Ovary (tissue), 9 donors: ENCODE results near the gene COL23A1. TPM values are rescaled to one million over a fixed set of nuclear protein-coding genes. Genes with fewer than 3 reads are reported as not detected.

Experiments used
- DNase-seq, 5 donors: peaks; one replicate each; pipeline ENCODE4 v3.0.0-alpha.2; 2019 to 2020
- H3K27ac ChIP-seq, 2 donors: fragments of 200-600 bp; one replicate each; pipeline versions ENCODE4 v1.5.1 to v1.8.0; 2019 to 2022
- H3K27me3 ChIP-seq: fragments of 200-600 bp; one replicate; pipeline ENCODE4 v1.8.0; 2022
- H3K36me3 ChIP-seq: fragments of 200-600 bp; sonication (generic); one replicate; pipeline ENCODE4 v1.5.1; 2019
- H3K4me1 ChIP-seq: one replicate; pipeline ENCODE4 v1.8.1; 2013; ENCODE audit warnings: mild to moderate bottlenecking, moderate library complexity; ENCODE audit not compliant: insufficient read depth
- H3K4me3 ChIP-seq: fragments of 200-600 bp; sonication (generic); one replicate; pipeline ENCODE4 v1.5.1; 2017
- H3K9me3 ChIP-seq, 2 donors: fragments of 200-600 bp in 1 of 2; sonication (generic) in 1 of 2; one replicate each; pipeline versions ENCODE4 v1.5.1 to v1.8.1; 2013 to 2019; ENCODE audit warnings: mild to moderate bottlenecking in 1 of 2, moderate library complexity in 1 of 2
- CTCF ChIP-seq, 3 donors: fragments of 450-650 bp in 2 of 3; fragments of 200-600 bp in 1 of 3; IDR thresholded peaks; one replicate each; pipeline versions ENCODE4 v1.5.1 to v1.8.0; 2016 to 2022; ENCODE audit warnings: antibody characterized with exemption in 3 of 3, mild to moderate bottlenecking in 1 of 3
- EP300 ChIP-seq: sonication (generic); formaldehyde crosslinking; IDR thresholded peaks from one replicate; pipeline ENCODE4 v1.6.1; 2017; ENCODE audit warnings: antibody characterized with exemption
- POLR2A ChIP-seq: fragments of 450-650 bp; IDR thresholded peaks from one replicate; pipeline ENCODE4 v1.6.1; 2017; ENCODE audit warnings: antibody characterized with exemption, mild to moderate bottlenecking, moderate library complexity
- WGBS, 3 donors: extraction: QIAGEN DNeasy Blood & Tissue Kit in 1 of 3; methylation state at CpG; one replicate each; pipeline versions ENCODE4 v1.1.5 to v1.1.7; 2013 to 2017; 5-methylcytosine and 5-hydroxymethylcytosine counted together
- intact Hi-C, 4 donors: fragments of 100-400 bp; cut with DNase I; formaldehyde crosslinking; loops; one replicate each; pipeline versions ENCODE4 v1.11.0 to v1.15.1; 2022 to 2023
- polyA plus RNA-seq, 2 donors: library from polyadenylated mRNA; stranded (reverse); fragments of 200-250 nt in 1 of 2; fragments of 350-450 nt in 1 of 2; fragmentation: Illumina TruSeq in 1 of 2; extraction: RNeasy Lipid Tissue Mini Kit (QIAGEN cat#74804) in 1 of 2; gene quantifications; one replicate each; pipeline ENCODE4 v1.2.3, GENCODE V29; 2013 to 2014
- total RNA-seq, 7 donors: library from RNA; depleted of rRNA in 2 of 7; stranded (reverse); fragments of >200 nt in 2 of 7; fragmentation: NEBNext Ultra II Directional in 3 of 7; extraction: Animal tissue kit (Norgen Biotek cat#: 25700) in 3 of 7; gene quantifications; one replicate each; pipeline versions ENCODE4 v1.1.0 to v1.2.4, GENCODE V29; 2016 to 2023
- donor health status: DM: no; HTN: no; CAD: no; lungs with moderate emphysema.
- donor health status: DM: no; HTN: no; CAD: no.
- donor health status: Bipolar disorder and iron deficiency.
- donor health status: DM: yes; HTN: yes; CAD: no.
- donor health status: DM: no; HTN: no; CAD: no.
- donor health status: DM: yes; HTN: yes; CAD: no.

Gene COL23A1
- total and polyA plus RNA-seq, 9 donors: 0.13 to 0.92 (median 0.39) TPM; not detected in 1

DNA sequence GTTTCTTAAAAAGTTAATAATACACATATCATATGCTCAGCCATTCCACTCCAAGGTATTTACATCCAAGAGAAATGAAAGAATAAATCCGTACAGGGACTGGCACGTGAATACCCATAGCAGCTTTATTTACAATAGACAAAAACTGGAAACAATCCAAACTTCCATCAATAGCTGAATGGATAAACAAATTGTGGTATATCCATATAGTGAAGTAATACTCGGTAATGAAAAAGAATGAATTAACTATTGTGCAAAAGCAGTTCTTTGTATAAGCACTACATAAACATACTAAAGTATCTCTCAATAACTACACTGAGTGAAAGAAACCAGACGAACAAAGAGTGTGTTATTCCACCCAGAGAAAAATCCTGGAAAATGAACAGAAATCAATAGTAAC, 17.6 kb downstream of the COL23A1 start:
- no peak for DNase-seq
- intact Hi-C loops: no loop called here
- Histone ChIP-seq H3K4me1 (no peaks in the 10 kb centered on the region), H3K27ac (no peak overlapping the region), H3K36me3 (no peaks in the 10 kb centered on the region), H3K9me3 (no peaks in the 10 kb centered on the region), H3K27me3 (no peaks in the 10 kb centered on the region), H3K4me3 (no peak overlapping the region)
- TF ChIP-seq CTCF (IDR thresholded peaks at IDR 0.05) (no peak), POLR2A (no peak), EP300 (no peak)
- WGBS, 3 donors: 90 to 93% (median 93%) methylated on average over 4 of the region's 4 CpGs

DNA sequence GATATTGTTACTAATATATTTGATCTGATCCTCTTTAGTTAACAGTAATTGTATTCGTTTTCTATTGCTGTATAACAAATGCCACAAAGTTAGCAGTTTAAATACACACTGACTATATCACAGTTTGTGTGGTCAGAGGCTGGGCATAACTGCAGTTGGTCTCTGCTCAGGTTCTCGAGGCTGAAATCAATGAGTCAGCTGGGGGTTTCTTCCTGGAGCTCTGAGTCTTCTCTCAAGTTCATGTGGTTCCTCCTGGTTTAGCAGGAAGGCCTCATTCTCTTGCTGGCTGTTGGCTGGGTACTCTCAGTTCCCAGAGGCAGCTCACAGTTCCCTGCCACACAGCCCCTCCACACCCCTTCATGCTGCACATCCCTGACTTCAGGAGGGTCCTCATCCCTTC, 20.7 kb downstream of the COL23A1 start:
- WGBS, 3 donors: 45 to 78% (median 46%) methylated on average over 2 of the region's 2 CpGs

DNA sequence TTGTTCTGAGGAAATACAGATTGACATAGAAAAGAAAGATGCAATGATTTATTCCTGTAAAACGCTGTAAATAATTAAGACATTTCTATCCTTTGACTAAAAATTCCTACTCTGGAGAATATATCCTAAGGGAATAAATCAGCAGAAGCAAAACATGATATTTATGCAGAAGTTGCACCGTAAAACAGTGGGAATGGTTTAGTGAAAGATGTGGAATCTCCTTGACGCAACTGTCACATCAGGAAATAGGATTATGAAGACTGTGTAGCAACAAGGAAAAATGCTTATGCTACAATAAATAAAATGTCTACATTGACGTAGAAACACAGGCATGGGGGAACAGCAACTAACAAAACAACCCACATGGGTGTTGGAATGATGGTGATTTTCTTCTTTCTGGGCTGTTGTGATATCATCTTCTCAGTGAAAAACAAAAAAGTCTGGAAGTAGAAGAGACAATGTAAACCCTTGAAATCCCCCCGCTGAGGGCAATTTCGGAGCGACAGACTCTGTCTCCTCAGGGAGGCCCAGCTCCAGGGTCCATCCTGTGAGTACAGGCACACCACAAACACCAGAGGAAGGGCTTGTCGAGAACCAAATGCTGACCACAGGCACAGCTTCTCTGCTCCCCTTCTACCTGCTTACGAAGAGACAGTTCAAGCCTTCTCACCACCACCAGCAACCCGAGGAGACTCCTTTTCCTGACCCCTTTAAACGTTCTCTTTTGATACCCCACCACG, 25.2 kb downstream of the COL23A1 start:
- no peaks in the 10 kb centered on the region for H3K27me3 ChIP-seq
- intact Hi-C loops: no loop called here
- no peak overlapping the region for H3K27ac ChIP-seq
- 56 to 57% (median 56%) methylated on average over 12 of the region's 12 CpGs for WGBS, 3 donors
- DNase-seq: no peak
- H3K4me3 ChIP-seq: no peak overlapping the region
- H3K36me3 ChIP-seq: no peaks in the 10 kb centered on the region
- TF ChIP-seq CTCF (IDR thresholded peaks at IDR 0.05) (no peak), POLR2A (no peak), EP300 (no peak)
- H3K4me1 ChIP-seq: no peaks in the 10 kb centered on the region
- no peaks in the 10 kb centered on the region for H3K9me3 ChIP-seq

More for the DNA sequence above, 20.7 kb downstream of the COL23A1 start:
- Histone ChIP-seq H3K9me3 (no peaks in the 10 kb centered on the region), H3K27ac (no peak overlapping the region), H3K27me3 (no peaks in the 10 kb centered on the region), H3K36me3 (no peaks in the 10 kb centered on the region), H3K4me3 (no peak overlapping the region), H3K4me1 (no peaks in the 10 kb centered on the region)
- TF ChIP-seq POLR2A: no peak
- TF ChIP-seq EP300: no peak
- TF ChIP-seq CTCF (IDR thresholded peaks at IDR 0.05): no peak
- intact Hi-C loops: no loop called here
- DNase-seq: no peak

DNA sequence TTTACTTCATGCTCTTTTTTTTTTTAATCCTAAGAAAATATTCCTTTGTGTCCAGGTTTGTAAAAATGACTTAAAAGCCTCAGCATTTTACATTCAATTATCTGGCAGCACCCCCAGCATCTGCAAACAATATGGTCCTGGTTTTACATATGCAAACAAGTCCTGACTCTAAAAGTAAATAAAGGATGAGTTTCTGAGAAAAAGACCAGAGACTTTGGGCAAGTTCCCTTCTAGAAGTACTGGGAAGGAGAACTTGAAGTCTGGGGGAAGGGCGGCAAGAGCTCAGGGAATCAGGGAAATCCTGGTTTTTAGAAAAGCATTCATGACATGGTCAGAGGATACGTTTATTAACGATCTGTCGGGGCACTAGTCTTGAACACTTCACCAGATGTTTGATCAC, 25.8 kb downstream of the COL23A1 start:
- Histone ChIP-seq H3K27ac (no peak overlapping the region), H3K4me1 (no peaks in the 10 kb centered on the region), H3K9me3 (no peaks in the 10 kb centered on the region), H3K27me3 (no peaks in the 10 kb centered on the region), H3K4me3 (no peak overlapping the region), H3K36me3 (no peaks in the 10 kb centered on the region)
- 41 to 50% (median 43%) methylated on average over 4 of the region's 4 CpGs for WGBS, 3 donors
- no peak for DNase-seq
- TF ChIP-seq CTCF (IDR thresholded peaks at IDR 0.05): no peak
- intact Hi-C loops: no loop called here
